Activated T-helper 1 cell treated with anti-CD3 and anti-CD28 coated beads, Interleukin-12 subunit alpha, Interleukin-12 subunit beta, Interleukin-2, Interleukin-4 antibody, amounts not matched to agents 30 ng/mL and 10 ng/mL and 1 ng/mL, durations not matched to agents 14 hours and 24 hours and 36 hours (primary cell): ENCODE results near the gene CCDC77. TPM values are rescaled to one million over a fixed set of nuclear protein-coding genes. Genes with fewer than 3 reads are reported as not detected.

Experiments used
- DNase-seq: peaks from one replicate; pipeline ENCODE4 v3.0.0; 2021; ENCODE audit warnings: low spot score
- H3K27ac Mint-ChIP-seq: one replicate; pipeline ENCODE4 v1.8.0; 2021; ENCODE audit warnings: mild to moderate bottlenecking, mixed read lengths
- H3K27me3 Mint-ChIP-seq: one replicate; pipeline ENCODE4 v1.8.0; 2022; ENCODE audit warnings: mild to moderate bottlenecking, moderate library complexity, mixed read lengths; ENCODE audit not compliant: insufficient read depth
- H3K36me3 Mint-ChIP-seq: one replicate; pipeline ENCODE4 v1.8.0; 2021; ENCODE audit warnings: low read depth, mixed read lengths
- H3K4me1 Mint-ChIP-seq: one replicate; pipeline ENCODE4 v1.8.0; 2021; ENCODE audit warnings: low read depth, mixed read lengths
- H3K4me3 Mint-ChIP-seq: one replicate; pipeline ENCODE4 v1.8.0; 2021; ENCODE audit warnings: mild to moderate bottlenecking, moderate library complexity, mixed read lengths
- H3K9me3 Mint-ChIP-seq: one replicate; pipeline ENCODE4 v1.8.0; 2021; ENCODE audit warnings: mixed read lengths
- intact Hi-C: fragments of 100-400 bp; cut with micrococcal nuclease; formaldehyde crosslinking; loops from one replicate; pipeline ENCODE4 v1.15.1; 2024
- total RNA-seq: library from RNA; stranded (reverse); gene quantifications from 2 replicates; pipeline ENCODE4 v1.2.3, GENCODE V29; 2022

Gene CCDC77
- total RNA-seq, 1 donor from 2014 or later = 12.6 TPM

DNA sequence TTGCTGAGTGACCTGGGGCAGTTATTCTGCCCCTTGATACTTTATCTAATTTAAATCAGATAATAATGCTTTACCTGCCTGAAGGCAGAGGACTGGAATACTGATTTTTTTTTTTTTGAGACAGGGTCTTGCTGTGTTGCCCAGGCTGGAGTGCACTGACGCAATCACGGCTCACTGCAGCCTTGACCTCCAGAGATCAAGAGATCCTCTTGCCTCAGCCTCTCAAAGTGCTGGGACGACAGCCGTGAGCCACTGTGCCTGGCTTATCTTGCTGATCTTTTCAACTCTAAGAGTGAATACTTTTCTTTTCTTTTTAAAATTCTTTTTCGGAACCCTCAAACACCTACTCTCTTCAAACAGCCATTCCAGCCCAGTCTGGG is 57.6 kb downstream of the CCDC77 start:
- Mint-ChIP-seq H3K27ac (no peak overlapping the region), H3K36me3 (peaks cover 3% of the 10 kb centered on the region), H3K4me3 (peak overlapping the region; percentile 75), H3K27me3 (peaks cover 68% of the 10 kb centered on the region), H3K9me3 (no peaks in the 10 kb centered on the region), H3K4me1 (peaks cover 11% of the 10 kb centered on the region)
- intact Hi-C loops = loop anchor here (10.0 kb wide), 2 partner anchors 486 to 1136 kb away; partner anchors contain the start of genes FBXL14 and RAD52
- DNase-seq = no peak

- H3K36me3 Mint-ChIP-seq = peaks cover 3% of the 10 kb centered on the region
- H3K27ac Mint-ChIP-seq = no peak within 1 kb of the TSS
- peaks cover 11% of the 10 kb centered on the region for H3K4me1 Mint-ChIP-seq
- intact Hi-C loops = loop anchor here (10.0 kb wide), 2 partner anchors 485 to 1135 kb away; partner anchors contain the start of genes FBXL14 and RAD52
- no peaks in the 10 kb centered on the region for H3K9me3 Mint-ChIP-seq
- peak within 1 kb of the TSS; percentile 88 for H3K4me3 Mint-ChIP-seq
- DNase-seq = peak; percentile 25
- H3K27me3 Mint-ChIP-seq = peaks cover 73% of the 10 kb centered on the region
These were observed 58.2 kb downstream of the CCDC77 start, which contains the start of gene B4GALNT3 for GRCh38 chr12:459430-460258. B4GALNT3 (plus strand) TSS chr12:459939; CDS start chr12:460377, 438 bp downstream.

DNA sequence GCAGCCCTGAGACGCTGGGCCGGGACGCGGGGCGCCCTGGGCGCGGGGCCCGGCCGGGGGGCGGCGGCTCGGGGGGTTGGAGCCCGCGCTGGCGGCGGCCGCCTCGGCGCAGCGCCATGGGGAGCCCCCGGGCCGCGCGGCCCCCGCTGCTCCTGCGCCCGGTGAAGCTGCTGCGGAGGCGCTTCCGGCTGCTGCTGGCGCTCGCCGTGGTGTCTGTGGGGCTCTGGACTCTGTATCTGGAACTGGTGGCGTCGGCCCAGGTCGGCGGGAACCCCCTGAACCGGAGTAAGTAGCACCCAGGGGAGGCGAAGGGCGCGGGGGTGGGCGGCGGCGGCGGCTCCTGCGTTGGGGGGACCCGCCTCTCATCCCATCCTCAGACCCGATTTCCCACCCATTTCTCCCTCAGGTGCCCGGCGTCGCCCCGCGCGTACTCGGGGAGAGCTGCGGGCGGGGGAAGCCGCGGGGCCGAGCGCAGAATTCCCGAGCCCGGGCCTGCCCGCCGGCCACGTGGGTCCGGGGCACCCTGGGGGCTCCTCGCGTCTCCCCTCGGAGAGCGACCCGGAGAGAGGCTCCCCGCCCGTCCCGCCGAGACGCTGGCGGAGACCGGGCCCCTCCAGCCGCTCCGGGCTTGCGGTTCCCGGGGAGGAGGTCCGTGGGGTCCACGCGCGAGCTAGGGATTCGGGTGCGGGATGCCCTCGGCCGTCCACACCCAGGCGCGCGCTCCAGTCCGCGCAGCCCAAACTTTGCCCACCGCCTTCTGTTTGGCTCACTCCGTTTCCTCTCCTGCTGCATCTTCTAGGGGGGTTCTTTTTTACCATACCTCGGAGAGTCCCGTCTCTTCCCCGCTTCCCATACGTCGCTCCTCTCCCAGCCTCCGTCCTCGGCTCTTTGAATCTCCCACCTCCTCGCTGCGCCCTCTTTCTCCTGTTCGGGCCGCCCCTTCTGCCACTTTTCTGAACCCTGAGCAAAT is 59.1 kb downstream of the CCDC77 start:
- DNase-seq = peak; percentile 23
- peaks cover 11% of the 10 kb centered on the region for H3K4me1 Mint-ChIP-seq
- H3K4me3 Mint-ChIP-seq = peak overlapping the region; percentile 88
- H3K9me3 Mint-ChIP-seq = no peaks in the 10 kb centered on the region
- H3K36me3 Mint-ChIP-seq = peaks cover 3% of the 10 kb centered on the region
- H3K27me3 Mint-ChIP-seq = peaks cover 78% of the 10 kb centered on the region
- peak overlapping the region; percentile 40 for H3K27ac Mint-ChIP-seq
- intact Hi-C loops = no loop called here

DNA sequence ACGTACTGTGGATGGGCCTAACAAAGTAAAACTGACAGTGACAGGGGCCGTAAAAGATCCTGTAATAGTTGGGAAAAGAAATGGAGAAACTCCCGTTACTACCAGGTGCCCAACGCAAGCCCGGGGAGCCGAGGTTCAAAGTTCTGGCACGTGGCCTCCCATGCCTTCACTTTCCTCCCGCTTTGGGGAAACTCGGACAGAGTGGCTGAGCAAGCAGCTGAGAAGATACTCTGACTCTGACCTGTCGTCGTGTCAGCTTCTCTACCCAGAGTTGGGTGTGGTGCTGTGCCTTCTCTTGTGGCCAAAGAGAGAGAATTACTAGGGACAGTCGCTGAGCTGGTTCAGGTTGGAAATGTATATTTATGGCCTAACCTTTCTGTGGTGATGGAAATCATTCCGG is 60.0 kb downstream of the CCDC77 start:
- intact Hi-C loops = no loop called here
- peaks cover 73% of the 10 kb centered on the region for H3K27me3 Mint-ChIP-seq

GRCh38 chr12:462936-463705 is 61.7 kb downstream of the CCDC77 start:
- intact Hi-C loops = no loop called here
- peaks cover 3% of the 10 kb centered on the region for H3K36me3 Mint-ChIP-seq
- H3K4me1 Mint-ChIP-seq = peaks cover 11% of the 10 kb centered on the region
- no peaks in the 10 kb centered on the region for H3K9me3 Mint-ChIP-seq
- DNase-seq = no peak
- no peak overlapping the region for H3K4me3 Mint-ChIP-seq
- H3K27ac Mint-ChIP-seq = no peak overlapping the region
- peaks cover 58% of the 10 kb centered on the region for H3K27me3 Mint-ChIP-seq

More for the DNA sequence above, 60.0 kb downstream of the CCDC77 start:
- Mint-ChIP-seq H3K4me1 (peaks cover 11% of the 10 kb centered on the region), H3K4me3 (peak overlapping the region; percentile 88), H3K27ac (no peak overlapping the region), H3K9me3 (no peaks in the 10 kb centered on the region), H3K36me3 (peaks cover 3% of the 10 kb centered on the region)
- DNase-seq = no peak

- H3K4me3 Mint-ChIP-seq = no peak overlapping the region
- H3K4me1 Mint-ChIP-seq = peaks cover 5% of the 10 kb centered on the region
- H3K9me3 Mint-ChIP-seq = no peaks in the 10 kb centered on the region
- DNase-seq = no peak
- H3K27me3 Mint-ChIP-seq = peaks cover 48% of the 10 kb centered on the region
- no peak overlapping the region for H3K27ac Mint-ChIP-seq
- peaks cover 3% of the 10 kb centered on the region for H3K36me3 Mint-ChIP-seq
- intact Hi-C loops = no loop called here
These were observed 63.2 kb downstream of the CCDC77 start for GRCh38 chr12:464484-465267.

DNA sequence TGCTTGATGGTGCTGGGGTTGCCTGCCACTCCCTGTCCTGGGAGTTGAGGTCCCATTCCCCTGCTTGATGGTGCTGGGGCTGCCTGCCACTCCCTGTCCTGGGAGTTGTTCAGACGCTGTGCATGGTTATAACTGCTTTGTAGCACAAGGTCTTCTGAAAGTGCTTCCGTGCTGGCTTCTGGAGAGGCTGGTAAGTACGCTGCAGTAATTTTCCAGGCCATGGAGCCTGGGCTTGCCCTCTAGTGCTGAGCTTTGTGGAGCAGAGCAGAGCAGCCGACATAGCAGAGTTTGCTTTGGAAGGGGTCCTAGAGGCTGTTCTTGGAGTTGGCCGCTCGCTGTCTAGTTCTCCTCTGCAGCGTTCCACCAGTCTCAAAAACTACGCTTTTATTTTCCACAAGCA is 64.6 kb downstream of the CCDC77 start:
- no peak overlapping the region for H3K27ac Mint-ChIP-seq
- no peak overlapping the region for H3K4me3 Mint-ChIP-seq
- H3K36me3 Mint-ChIP-seq = peaks cover 1% of the 10 kb centered on the region
- peaks cover 2% of the 10 kb centered on the region for H3K4me1 Mint-ChIP-seq
- DNase-seq = no peak
- peaks cover 44% of the 10 kb centered on the region for H3K27me3 Mint-ChIP-seq
- no peaks in the 10 kb centered on the region for H3K9me3 Mint-ChIP-seq
- intact Hi-C loops = no loop called here

- Mint-ChIP-seq H3K27me3 (peaks cover 37% of the 10 kb centered on the region), H3K36me3 (no peaks in the 10 kb centered on the region), H3K4me1 (no peaks in the 10 kb centered on the region), H3K27ac (no peak overlapping the region), H3K9me3 (no peaks in the 10 kb centered on the region), H3K4me3 (no peak overlapping the region)
- no peak for DNase-seq
- intact Hi-C loops = no loop called here
These were observed 65.3 kb downstream of the CCDC77 start for GRCh38 chr12:466762-467161.

DNA sequence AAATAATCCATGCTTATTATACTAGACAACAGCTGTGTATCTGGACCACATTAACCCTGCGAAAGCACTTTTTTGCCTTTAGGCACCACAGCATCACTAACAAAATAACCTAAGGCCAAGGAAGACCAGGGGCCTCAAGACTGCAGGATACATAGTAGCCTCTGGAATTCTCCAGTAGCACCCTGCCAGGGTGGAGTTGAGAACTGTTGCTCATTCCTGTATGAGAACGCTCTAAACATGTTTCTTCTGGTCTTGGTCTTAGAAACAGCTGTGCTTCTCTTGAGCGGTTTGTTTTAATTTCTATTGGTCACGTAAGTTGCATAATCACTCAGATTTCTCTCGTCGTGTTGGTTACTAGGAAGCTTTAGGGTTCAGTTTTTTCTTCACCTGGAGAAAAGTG is 66.1 kb downstream of the CCDC77 start:
- intact Hi-C loops = no loop called here
- Mint-ChIP-seq H3K36me3 (no peaks in the 10 kb centered on the region), H3K4me1 (no peaks in the 10 kb centered on the region), H3K27me3 (peaks cover 29% of the 10 kb centered on the region), H3K4me3 (no peak overlapping the region), H3K27ac (no peak overlapping the region), H3K9me3 (no peaks in the 10 kb centered on the region)
- no peak for DNase-seq

GRCh38 chr12:468671-469389 is 67.4 kb downstream of the CCDC77 start:
- DNase-seq = no peak
- Mint-ChIP-seq H3K36me3 (no peaks in the 10 kb centered on the region), H3K27me3 (peaks cover 22% of the 10 kb centered on the region), H3K27ac (no peak overlapping the region), H3K9me3 (no peaks in the 10 kb centered on the region), H3K4me1 (no peaks in the 10 kb centered on the region), H3K4me3 (no peak overlapping the region)
- intact Hi-C loops = no loop called here

DNA sequence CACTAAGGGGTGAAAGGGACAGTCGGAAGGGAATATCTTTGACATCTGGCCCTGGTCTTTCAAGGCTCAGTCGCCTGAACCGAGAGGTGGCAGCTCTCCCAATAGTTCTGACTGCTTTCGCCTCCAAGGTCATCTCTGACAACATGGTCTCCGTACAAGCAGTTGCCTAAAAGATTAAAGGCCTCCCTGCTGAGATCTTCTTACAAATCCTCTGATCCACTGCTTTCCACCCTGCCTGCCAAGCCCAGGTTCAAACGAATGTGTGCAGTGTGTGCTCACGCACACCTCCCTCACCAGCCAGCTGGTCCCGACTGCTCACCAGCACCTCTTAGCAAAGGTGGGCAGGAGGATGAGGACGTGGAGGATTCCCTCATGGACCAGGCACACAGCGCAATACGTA is 68.7 kb downstream of the CCDC77 start:
- Mint-ChIP-seq H3K36me3 (no peaks in the 10 kb centered on the region), H3K4me3 (no peak overlapping the region)

More for the DNA sequence above, 68.7 kb downstream of the CCDC77 start:
- Mint-ChIP-seq H3K4me1 (no peaks in the 10 kb centered on the region), H3K27me3 (peaks cover 9% of the 10 kb centered on the region), H3K9me3 (no peaks in the 10 kb centered on the region), H3K27ac (no peak overlapping the region)
- intact Hi-C loops = no loop called here
- DNase-seq = no peak
